ENCODE measurements around the gene CD74. TPM values are rescaled to one million over a fixed set of nuclear protein-coding genes. Genes with fewer than 3 reads are reported as not detected.

Gene CD74
- total and polyA plus RNA-seq, 2 of the 4 experiments (the other 2 are of a cell fraction) = 0.18 to 1.1 TPM

DNA sequence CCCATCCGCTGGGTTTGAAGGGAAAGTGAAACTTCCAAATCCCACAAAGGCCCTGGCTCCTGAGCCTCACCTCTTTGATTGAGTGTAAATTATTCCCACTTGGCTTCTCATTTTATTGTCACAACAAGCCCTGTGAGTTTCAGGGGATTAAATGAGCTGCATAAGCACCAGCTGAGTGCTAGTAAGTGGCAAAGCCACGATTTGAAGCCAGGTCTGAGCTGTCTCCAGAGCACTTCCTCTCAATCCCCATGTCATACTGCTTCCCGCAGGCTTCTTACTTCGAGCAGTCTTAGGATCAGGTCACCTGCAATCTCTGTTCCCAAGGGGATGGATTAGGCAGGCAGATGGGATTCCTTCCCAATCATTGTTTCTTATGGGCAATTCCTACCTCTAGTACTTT lies 18.9 kb upstream of the CD74 start:
- DNase-seq (no peak), ATAC-seq (ENCODE audit: low read depth) (no peak)
- dilution Hi-C loops (cut with HindIII; ENCODE audit: low sequenced_read_pairs, unreplicated experiment) (no loop called here), in situ Hi-C loops (cut with MboI; ENCODE audit: low sequenced_read_pairs) (loop anchor here (10.0 to 25.0 kb wide), 3 partner anchors 167 to 794 kb away; no protein-coding TSS in a partner anchor), intact Hi-C loops (cut with micrococcal nuclease) (loop anchor here (5.0 to 10.0 kb wide), 3 partner anchors 34 to 597 kb away; partner anchors contain the start of genes HMGXB3 and TIGD6)
- no peak overlapping the region for H2BK15ac ChIP-seq (ENCODE audit: low read depth, low read length)
- H3K18ac ChIP-seq (ENCODE audit: low read depth, low read length) = no peak overlapping the region
- no peaks in the 10 kb centered on the region for H3K36me3 ChIP-seq (ENCODE audit: control insufficient read depth, insufficient read depth, low read length)
- peaks cover 3% of the 10 kb centered on the region; the same call in 1 of the 2 replicates for H3K9me1 ChIP-seq (ENCODE audit: insufficient read depth, low read length)
- H4K5ac ChIP-seq (ENCODE audit: low read depth, low read length) = no peak overlapping the region
- peak overlapping the region; percentile 28 for H3K4ac ChIP-seq (ENCODE audit: low read depth, low read length)
- no peaks in the 10 kb centered on the region for H3K79me1 ChIP-seq (ENCODE audit: low read depth in 1 of 2, low read length in 2 of 2)
- H3K27me3 ChIP-seq (ENCODE audit: control insufficient read depth, insufficient read depth, low read length) = no peaks in the 10 kb centered on the region
- CTCF ChIA-PET = no interaction called here
- no CpG with 5 or more reads among the region's 4 CpGs for WGBS, 2 experiments (ENCODE audit: extremely low coverage in 2 of 2, insufficient read length in 1 of 2)
- no peak overlapping the region for H3K27ac ChIP-seq (ENCODE audit: insufficient read depth, low read length)
- H2AFZ ChIP-seq (replicated peaks; ENCODE audit: low read length, poor library complexity) = peak overlapping the region; percentile 16
- H2BK5ac ChIP-seq (ENCODE audit: low read depth, low read length, poor library complexity, severe bottlenecking) = no peak overlapping the region
- no peaks in the 10 kb centered on the region for H3K9me3 ChIP-seq (ENCODE audit: control insufficient read depth, insufficient read depth, low read length)
- no peak overlapping the region for H3K4me2 ChIP-seq (ENCODE audit: low read depth, low read length)
- no peak overlapping the region for H2AK9ac ChIP-seq (replicated peaks; ENCODE audit: low read depth, low read length, poor library complexity)
- peak overlapping the region; percentile 41; the same call in 1 of the 2 replicates for H4K91ac ChIP-seq (ENCODE audit: insufficient read depth, low read depth, low read length)
- BruUV-seq (replicated peaks) = no TSS peak
- H3K23ac ChIP-seq (ENCODE audit: low read depth, low read length) = no peak overlapping the region
- H3K4me3 ChIP-seq (ENCODE audit: insufficient read depth, low read depth, low read length) = no peak overlapping the region
- peak overlapping the region; percentile 14; the same call in 1 of the 2 replicates for H3K14ac ChIP-seq (replicated peaks; ENCODE audit: low read depth, low read length)
- no peak for TF ChIP-seq RFX5 (IDR thresholded peaks at IDR 0.05; ENCODE audit: low read depth, low read length)
- TF ChIP-seq, protein P1, sequence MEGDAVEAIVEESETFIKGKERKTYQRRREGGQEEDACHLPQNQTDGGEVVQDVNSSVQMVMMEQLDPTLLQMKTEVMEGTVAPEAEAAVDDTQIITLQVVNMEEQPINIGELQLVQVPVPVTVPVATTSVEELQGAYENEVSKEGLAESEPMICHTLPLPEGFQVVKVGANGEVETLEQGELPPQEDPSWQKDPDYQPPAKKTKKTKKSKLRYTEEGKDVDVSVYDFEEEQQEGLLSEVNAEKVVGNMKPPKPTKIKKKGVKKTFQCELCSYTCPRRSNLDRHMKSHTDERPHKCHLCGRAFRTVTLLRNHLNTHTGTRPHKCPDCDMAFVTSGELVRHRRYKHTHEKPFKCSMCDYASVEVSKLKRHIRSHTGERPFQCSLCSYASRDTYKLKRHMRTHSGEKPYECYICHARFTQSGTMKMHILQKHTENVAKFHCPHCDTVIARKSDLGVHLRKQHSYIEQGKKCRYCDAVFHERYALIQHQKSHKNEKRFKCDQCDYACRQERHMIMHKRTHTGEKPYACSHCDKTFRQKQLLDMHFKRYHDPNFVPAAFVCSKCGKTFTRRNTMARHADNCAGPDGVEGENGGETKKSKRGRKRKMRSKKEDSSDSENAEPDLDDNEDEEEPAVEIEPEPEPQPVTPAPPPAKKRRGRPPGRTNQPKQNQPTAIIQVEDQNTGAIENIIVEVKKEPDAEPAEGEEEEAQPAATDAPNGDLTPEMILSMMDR (conservative IDR thresholded peaks at IDR 0.05; ENCODE audit: low read depth, low read length) = no peak
- TF ChIP-seq SMC3 (IDR thresholded peaks at IDR 0.05; ENCODE audit: low read depth, low read length) = no peak
- no peak for TF ChIP-seq MAFK (IDR thresholded peaks at IDR 0.05; ENCODE audit: low read depth, low read length)
- TF ChIP-seq, protein P2, sequence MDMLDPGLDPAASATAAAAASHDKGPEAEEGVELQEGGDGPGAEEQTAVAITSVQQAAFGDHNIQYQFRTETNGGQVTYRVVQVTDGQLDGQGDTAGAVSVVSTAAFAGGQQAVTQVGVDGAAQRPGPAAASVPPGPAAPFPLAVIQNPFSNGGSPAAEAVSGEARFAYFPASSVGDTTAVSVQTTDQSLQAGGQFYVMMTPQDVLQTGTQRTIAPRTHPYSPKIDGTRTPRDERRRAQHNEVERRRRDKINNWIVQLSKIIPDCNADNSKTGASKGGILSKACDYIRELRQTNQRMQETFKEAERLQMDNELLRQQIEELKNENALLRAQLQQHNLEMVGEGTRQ (IDR thresholded peaks at IDR 0.05; ENCODE audit: low read depth, low read length) = no peak
- no peak for TF ChIP-seq CEBPB (IDR thresholded peaks at IDR 0.05; ENCODE audit: low read depth, low read length)
- TF ChIP-seq NFE2L2 (IDR thresholded peaks at IDR 0.05; ENCODE audit: low read depth, low read length) = no peak
- no peak for TF ChIP-seq MXI1 (IDR thresholded peaks at IDR 0.05; ENCODE audit: borderline replicate concordance, low read depth, low read length)
- TF ChIP-seq RCOR1 (IDR thresholded peaks at IDR 0.05; ENCODE audit: insufficient replicate concordance, low read length) = no peak
- no peak for TF ChIP-seq RAD21 (IDR thresholded peaks at IDR 0.05; ENCODE audit: low read length)
- TF ChIP-seq, protein P3, sequence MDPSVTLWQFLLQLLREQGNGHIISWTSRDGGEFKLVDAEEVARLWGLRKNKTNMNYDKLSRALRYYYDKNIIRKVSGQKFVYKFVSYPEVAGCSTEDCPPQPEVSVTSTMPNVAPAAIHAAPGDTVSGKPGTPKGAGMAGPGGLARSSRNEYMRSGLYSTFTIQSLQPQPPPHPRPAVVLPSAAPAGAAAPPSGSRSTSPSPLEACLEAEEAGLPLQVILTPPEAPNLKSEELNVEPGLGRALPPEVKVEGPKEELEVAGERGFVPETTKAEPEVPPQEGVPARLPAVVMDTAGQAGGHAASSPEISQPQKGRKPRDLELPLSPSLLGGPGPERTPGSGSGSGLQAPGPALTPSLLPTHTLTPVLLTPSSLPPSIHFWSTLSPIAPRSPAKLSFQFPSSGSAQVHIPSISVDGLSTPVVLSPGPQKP (IDR thresholded peaks at IDR 0.05; ENCODE audit: borderline replicate concordance, low read depth, low read length) = no peak
- TF ChIP-seq POLR2A (IDR thresholded peaks at IDR 0.05; ENCODE audit: low read depth, low read length) = no peak
- TF ChIP-seq BHLHE40 (IDR thresholded peaks at IDR 0.05; ENCODE audit: low read depth, low read length) = no peak
- TF ChIP-seq MAZ (IDR thresholded peaks at IDR 0.05; ENCODE audit: borderline replicate concordance, low read depth, low read length) = no peak
- H2AK5ac ChIP-seq (ENCODE audit: low read depth, low read length) = no peak overlapping the region; the same call in 1 of the 2 replicates
- H2BK120ac ChIP-seq (ENCODE audit: low read depth, low read length) = no peak overlapping the region; the same call in 1 of the 2 replicates
- H4K8ac ChIP-seq (ENCODE audit: low read depth in 2 of 2, low read length in 2 of 2) = peak overlapping the region in 1 of 2 experiments; percentile 39; a peak in 1 of 4 replicates
- H3K4me1 ChIP-seq (ENCODE audit: control insufficient read depth, insufficient read depth, low read length) = peaks cover 5% of the 10 kb centered on the region
- POLR2A ChIA-PET (ENCODE audit: unreplicated experiment) = no interaction called here
- H3K9ac ChIP-seq (ENCODE audit: low read depth, low read length) = no peak overlapping the region
- no peaks in the 10 kb centered on the region for H4K20me1 ChIP-seq (ENCODE audit: insufficient read depth, low read length)
- H2BK20ac ChIP-seq (ENCODE audit: low read depth, low read length) = peak overlapping the region; percentile 37; the same call in 1 of the 2 replicates
- H3K56ac ChIP-seq (ENCODE audit: extremely low read depth, insufficient read depth, low read length) = no peak overlapping the region
